K562 (cell line): Measurements from ENCODE around the gene CDC42SE2. TPM values are rescaled to one million over a fixed set of nuclear protein-coding genes. Genes with fewer than 3 reads are reported as not detected.

Experiments
- DPF2 ChIP-seq: fragments of 450-650 bp; IDR thresholded peaks from 2 replicates; pipeline ENCODE4 v1.6.1; 2016
- EHMT2 ChIP-seq: fragments of 450-650 bp; IDR thresholded peaks from 2 replicates; pipeline ENCODE4 v1.6.1; 2018; ENCODE audit warnings: antibody characterized with exemption
- EP400 ChIP-seq: fragments of 450-650 bp; IDR thresholded peaks from 2 replicates; pipeline ENCODE4 v1.6.1; 2017; ENCODE audit warnings: antibody characterized with exemption, mild to moderate bottlenecking, moderate library complexity
- FIP1L1 ChIP-seq: fragments of 200-400 bp; formaldehyde crosslinking; IDR thresholded peaks from 2 replicates; pipeline ENCODE4 v1.6.1; 2018; ENCODE audit warnings: mild to moderate bottlenecking, low read depth, low read length; ENCODE audit not compliant: poor library complexity, severe bottlenecking
- HNRNPK ChIP-seq: fragments of 200-400 bp; formaldehyde crosslinking; IDR thresholded peaks from one replicate; pipeline ENCODE4 v1.6.1; 2018; ENCODE audit warnings: mild to moderate bottlenecking, low read depth, low read length; ENCODE audit not compliant: poor library complexity, severe bottlenecking
- RAD51 ChIP-seq: fragments of 450-650 bp; IDR thresholded peaks from 2 replicates; pipeline ENCODE4 v1.7.1; 2016; ENCODE audit warnings: low read depth, mild to moderate bottlenecking, borderline replicate concordance
- SMAD3 ChIP-seq: fragments of 450-650 bp; formaldehyde crosslinking; conservative IDR thresholded peaks from 2 replicates; pipeline ENCODE4 v1.4.0; 2020; ENCODE audit warnings: mild to moderate bottlenecking
- SMARCA4 ChIP-seq: fragments of 450-650 bp; IDR thresholded peaks from 2 replicates; pipeline ENCODE4 v1.6.1; 2016
- SMARCB1 ChIP-seq: IDR thresholded peaks from 2 replicates; pipeline ENCODE4 v1.6.1; 2011; ENCODE audit warnings: improper control_type of control experiment, low read depth; ENCODE audit not compliant: insufficient read length
- SUPT5H ChIP-seq: fragments of 450-650 bp; IDR thresholded peaks from 2 replicates; pipeline ENCODE4 v1.6.1; 2016
- TBP ChIP-seq: optimal IDR thresholded peaks from 2 replicates; pipeline ENCODE3; 2011; ENCODE audit warnings: low read depth, low read length, improper control_type of control experiment
- YY1 ChIP-seq, 3 experiments: IDR thresholded peaks; 2 replicates each; pipeline ENCODE4 v1.6.1; 2011; ENCODE audit warnings: low read length in 2 of 3, mild to moderate bottlenecking in 2 of 3, moderate library complexity in 2 of 3, borderline replicate concordance in 1 of 3, control low read depth in 1 of 3, low read depth in 1 of 3; ENCODE audit not compliant: insufficient read depth in 3 of 3, insufficient replicate concordance in 2 of 3, control insufficient read depth in 1 of 3, insufficient read length in 1 of 3; ENCODE audit errors: extremely low read depth in 1 of 3
- ZNF445 ChIP-seq: fragments of 250-450 bp; sonication (Bioruptor Pico); IDR thresholded peaks from 2 replicates; pipeline ENCODE4 v1.4.0; 2020; ENCODE audit warnings: low read depth, mild to moderate bottlenecking, moderate library complexity
- polyA plus RNA-seq, 8 experiments: library from polyadenylated mRNA; depleted of rRNA in 4 of 8; stranded (reverse) in 5 of 8; unstranded in 3 of 8; fragments of >200 nt; fragmentation: Nextera tagmentation in 2 of 8; fragmentation: Illumina TruSeq in 1 of 8; extraction: Ambion mirVana in 2 of 8; extraction: Trizol in 1 of 8; gene quantifications; 2 replicates each; pipeline versions ENCODE4 v1.2.1 to v1.2.3, GENCODE V29; 2011 to 2014; ENCODE audit warnings: inconsistent platforms in 1 of 8, missing spikeins in 1 of 8
- total RNA-seq, 7 experiments: library from RNA; depleted of rRNA in 6 of 7; stranded (reverse); fragments of >200 nt in 6 of 7; fragmentation: Illumina TruSeq in 2 of 7; extraction: Trizol in 2 of 7; gene quantifications; 2 replicates each; pipeline versions ENCODE4 v1.2.1 to v1.2.3, GENCODE V29; 2011 to 2021; ENCODE audit warnings: low replicate concordance in 1 of 7
- TF ChIP-seq, protein P1 (sequence below): sonication (generic); formaldehyde crosslinking; IDR thresholded peaks from 2 replicates; pipeline ENCODE4 v1.8.0; 2022; ENCODE audit warnings: mild to moderate bottlenecking, missing genetic modification reagents
- TF ChIP-seq, protein P2 (sequence below): fragments of 450-650 bp; IDR thresholded peaks from 2 replicates; pipeline ENCODE4 v1.6.1; 2016; ENCODE audit warnings: borderline replicate concordance

The CDC42SE2 gene
- total and polyA plus RNA-seq, 9 of the 15 experiments (the other 6 are each of a cell fraction or from before 2014, with no cell fraction given): 24.8 to 44.3 (median 32.7) TPM

DNA sequence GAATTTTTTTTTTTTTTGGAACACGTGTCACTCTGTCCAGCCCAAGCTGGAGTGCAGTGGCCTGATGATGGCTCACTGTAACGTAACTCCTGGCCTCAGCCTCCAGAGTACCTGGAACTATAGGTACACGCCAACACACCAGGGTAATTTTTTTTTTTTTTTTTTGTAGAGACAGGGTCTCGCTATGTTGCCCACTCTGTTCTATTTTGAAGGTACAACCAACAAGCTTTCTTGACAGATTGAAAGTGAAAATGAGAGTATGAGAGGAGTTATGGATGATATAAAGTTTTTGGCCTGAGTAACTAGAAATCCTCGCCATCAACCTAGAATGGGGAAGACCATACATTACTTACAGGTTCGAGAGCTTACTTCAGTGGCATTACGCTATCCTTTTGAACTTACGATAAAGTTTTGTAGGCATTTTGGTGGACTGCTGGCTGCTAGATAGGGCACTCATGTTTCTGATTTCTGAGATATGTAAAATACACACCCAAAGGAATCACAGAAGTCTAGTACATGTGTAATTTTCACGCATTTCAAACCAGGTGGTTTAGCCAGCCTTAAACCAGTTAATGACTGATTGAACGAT, 806 bp upstream of the CDC42SE2 start (continued):
- TF ChIP-seq EP400 (peak; percentile 49; the same call in 1 of the 2 replicates), SMARCA4 (no peak), FIP1L1 (no peak), SUPT5H (peak; percentile 33; the same call in 1 of the 2 replicates), HNRNPK (no peak), EHMT2 (0 out of 2 replicates have a peak, but pooled peaks have one; percentile 11), TBP (peak; percentile 44), DPF2 (0 out of 2 replicates have a peak, but pooled peaks have one; percentile 29), ZNF445 (CRISPR knock-in tag) (no peak), RAD51 (0 out of 2 replicates have a peak, but pooled peaks have one; percentile 31), SMARCB1 (no peak), YY1 (IDR thresholded peaks at IDR 0.05; ENCODE audit: borderline replicate concordance in 1 of 3, control insufficient read depth in 1 of 3, extremely low read depth in 1 of 3, insufficient read depth in 3 of 3, insufficient read length in 1 of 3, insufficient replicate concordance in 2 of 3, low read depth in 1 of 3, low read length in 2 of 3) (peak in 1 of 3 experiments; percentile 34), SMAD3 (CRISPR knock-in tag) (no peak)
- TF ChIP-seq, protein P1, sequence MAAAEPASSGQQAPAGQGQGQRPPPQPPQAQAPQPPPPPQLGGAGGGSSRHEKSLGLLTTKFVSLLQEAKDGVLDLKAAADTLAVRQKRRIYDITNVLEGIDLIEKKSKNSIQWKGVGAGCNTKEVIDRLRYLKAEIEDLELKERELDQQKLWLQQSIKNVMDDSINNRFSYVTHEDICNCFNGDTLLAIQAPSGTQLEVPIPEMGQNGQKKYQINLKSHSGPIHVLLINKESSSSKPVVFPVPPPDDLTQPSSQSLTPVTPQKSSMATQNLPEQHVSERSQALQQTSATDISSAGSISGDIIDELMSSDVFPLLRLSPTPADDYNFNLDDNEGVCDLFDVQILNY (CRISPR knock-in tag): no peak
- TF ChIP-seq, protein P2, sequence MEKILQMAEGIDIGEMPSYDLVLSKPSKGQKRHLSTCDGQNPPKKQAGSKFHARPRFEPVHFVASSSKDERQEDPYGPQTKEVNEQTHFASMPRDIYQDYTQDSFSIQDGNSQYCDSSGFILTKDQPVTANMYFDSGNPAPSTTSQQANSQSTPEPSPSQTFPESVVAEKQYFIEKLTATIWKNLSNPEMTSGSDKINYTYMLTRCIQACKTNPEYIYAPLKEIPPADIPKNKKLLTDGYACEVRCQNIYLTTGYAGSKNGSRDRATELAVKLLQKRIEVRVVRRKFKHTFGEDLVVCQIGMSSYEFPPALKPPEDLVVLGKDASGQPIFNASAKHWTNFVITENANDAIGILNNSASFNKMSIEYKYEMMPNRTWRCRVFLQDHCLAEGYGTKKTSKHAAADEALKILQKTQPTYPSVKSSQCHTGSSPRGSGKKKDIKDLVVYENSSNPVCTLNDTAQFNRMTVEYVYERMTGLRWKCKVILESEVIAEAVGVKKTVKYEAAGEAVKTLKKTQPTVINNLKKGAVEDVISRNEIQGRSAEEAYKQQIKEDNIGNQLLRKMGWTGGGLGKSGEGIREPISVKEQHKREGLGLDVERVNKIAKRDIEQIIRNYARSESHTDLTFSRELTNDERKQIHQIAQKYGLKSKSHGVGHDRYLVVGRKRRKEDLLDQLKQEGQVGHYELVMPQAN: peak; percentile 35; the same call in 1 of the 2 replicates
